Thymus (tissue), 11 donors: ENCODE data around the gene ABHD16A. TPM values are rescaled to one million over a fixed set of nuclear protein-coding genes. Genes with fewer than 3 reads are reported as not detected.
A peak's percentile ranks its signal among the peaks of the same experiment; 100 is the strongest.

Experiments
- DNase-seq, 9 donors: peaks; one replicate each; pipeline ENCODE4 v3.0.0-alpha.2; 2013; ENCODE audit warnings: low spot score in 9 of 9, low read depth in 6 of 9, missing footprints in 1 of 9
- H3K27ac ChIP-seq, 2 donors: one replicate each; pipeline ENCODE4 v1.5.1; 2013; ENCODE audit warnings: control low read depth in 1 of 2, low read depth in 1 of 2, low read length in 1 of 2, mild to moderate bottlenecking in 1 of 2, moderate library complexity in 1 of 2
- H3K27me3 ChIP-seq, 2 donors: one replicate each; pipeline ENCODE4 v1.5.1; 2013; ENCODE audit warnings: low read length in 1 of 2; ENCODE audit not compliant: control insufficient read depth in 2 of 2, insufficient read depth in 1 of 2
- H3K36me3 ChIP-seq, 2 donors: one replicate each; pipeline ENCODE4 v1.5.1; 2013; ENCODE audit warnings: low read length in 1 of 2, mild to moderate bottlenecking in 1 of 2, moderate library complexity in 1 of 2; ENCODE audit not compliant: control insufficient read depth in 2 of 2, insufficient read depth in 2 of 2
- H3K4me1 ChIP-seq, 2 donors: one replicate each; pipeline ENCODE4 v1.5.1; 2013; ENCODE audit warnings: low read length in 2 of 2; ENCODE audit not compliant: control insufficient read depth in 2 of 2, insufficient read depth in 2 of 2
- H3K4me3 ChIP-seq, 2 donors: one replicate each; pipeline ENCODE4 v1.5.1; 2013; ENCODE audit warnings: low read length in 2 of 2, control low read depth in 1 of 2, mild to moderate bottlenecking in 1 of 2
- H3K9me3 ChIP-seq, 2 donors: one replicate each; pipeline ENCODE4 v1.5.1; 2013; ENCODE audit warnings: low read length in 1 of 2, mild to moderate bottlenecking in 1 of 2; ENCODE audit not compliant: control insufficient read depth in 2 of 2, insufficient read depth in 1 of 2
- WGBS: extraction: QIAGEN DNeasy Blood & Tissue Kit; methylation state at CpG from one replicate; pipeline ENCODE4 v1.1.7; 2013; 5-methylcytosine and 5-hydroxymethylcytosine counted together
- polyA plus RNA-seq: library from polyadenylated mRNA; stranded (reverse); fragments of 200-250 nt; gene quantifications from one replicate; pipeline ENCODE4 v1.2.3, GENCODE V29; 2013
- total RNA-seq: library from RNA; stranded (reverse); fragments of 120-200 nt; gene quantifications from one replicate; pipeline ENCODE4 v1.2.4, GENCODE V29; 2013
- donor health status: healthy.

The ABHD16A gene
- total and polyA plus RNA-seq, 2 donors, result 50.0 to 51.3 TPM

GRCh38 chr6:31687321-31687720, 15.8 kb downstream of the ABHD16A start:
- DNase-seq, result no peak
- Histone ChIP-seq H3K27me3 (peaks cover 0 to 11% of the 10 kb centered on the region in 2 donors), H3K4me1 (no peaks in the 10 kb centered on the region), H3K4me3 (no peak overlapping the region), H3K36me3 (peaks cover 70 to 77% of the 10 kb centered on the region in 2 donors), H3K27ac (no peak overlapping the region), H3K9me3 (no peaks in the 10 kb centered on the region)
- WGBS, result 96% methylated on average over 8 of the region's 8 CpGs

DNA sequence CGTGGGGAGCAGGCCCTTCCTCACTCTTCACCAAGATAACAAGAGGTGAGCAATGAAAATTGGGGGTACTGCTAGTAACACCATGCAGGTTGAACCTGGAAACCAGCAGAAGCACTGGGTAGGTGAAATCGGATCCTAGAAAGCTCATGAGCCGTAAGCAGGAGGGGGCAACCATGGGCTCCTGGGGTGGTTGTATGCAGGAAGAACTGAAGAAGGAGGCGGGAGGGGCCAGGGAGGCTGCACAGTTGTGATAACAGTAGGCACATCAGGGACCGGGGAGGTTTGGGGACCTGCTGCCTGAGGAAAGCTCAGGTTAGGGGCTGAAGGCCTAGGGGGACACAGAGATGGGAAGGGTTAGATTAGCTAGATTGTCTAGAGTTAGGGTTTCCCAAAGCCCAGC, 16.6 kb downstream of the ABHD16A start:
- H3K27ac ChIP-seq, result no peak overlapping the region
- H3K27me3 ChIP-seq, result peaks cover 0 to 19% of the 10 kb centered on the region in 2 donors
- H3K4me1 ChIP-seq, result peaks cover 0 to 3% of the 10 kb centered on the region in 2 donors
- 97% methylated on average over 5 of the region's 5 CpGs for WGBS
- H3K9me3 ChIP-seq, result no peaks in the 10 kb centered on the region
- peaks cover 64 to 71% of the 10 kb centered on the region in 2 donors for H3K36me3 ChIP-seq
- no peak for DNase-seq
- H3K4me3 ChIP-seq, result no peak overlapping the region

GRCh38 chr6:31683591-31683990, 19.5 kb downstream of the ABHD16A start:
- no peak for DNase-seq
- Histone ChIP-seq H3K27me3 (peaks cover 0 to 34% of the 10 kb centered on the region in 2 donors), H3K4me3 (no peak overlapping the region), H3K9me3 (no peaks in the 10 kb centered on the region), H3K36me3 (peaks cover 35 to 42% of the 10 kb centered on the region in 2 donors), H3K27ac (no peak overlapping the region), H3K4me1 (peaks cover 2 to 20% of the 10 kb centered on the region in 2 donors)
- 95% methylated on average over 13 of the region's 13 CpGs for WGBS

GRCh38 chr6:31681135-31681671, 21.9 kb downstream of the ABHD16A start:
- Histone ChIP-seq H3K27ac (peak overlapping the region; percentile 37 to 46), H3K27me3 (peaks cover 0 to 34% of the 10 kb centered on the region in 2 donors), H3K4me1 (peaks cover 2 to 27% of the 10 kb centered on the region in 2 donors), H3K9me3 (no peaks in the 10 kb centered on the region), H3K36me3 (peaks cover 11 to 18% of the 10 kb centered on the region in 2 donors), H3K4me3 (peak overlapping the region; percentile 62 to 70)
- DNase-seq, result peak in 2 of 9 donors; percentile 43 to 65
- WGBS, result under 1% methylated on average over 40 of the region's 40 CpGs

- Histone ChIP-seq H3K9me3 (no peaks in the 10 kb centered on the region), H3K4me3 (peak within 1 kb of the TSS; percentile 62 to 70), H3K4me1 (peaks cover 2 to 27% of the 10 kb centered on the region in 2 donors), H3K27ac (peak within 1 kb of the TSS; percentile 37 to 46), H3K27me3 (peaks cover 0 to 34% of the 10 kb centered on the region in 2 donors), H3K36me3 (peaks cover 8 to 16% of the 10 kb centered on the region in 2 donors)
- WGBS, result 20% methylated on average over 17 of the region's 17 CpGs
- peak in 3 of 9 donors; percentile 57 to 71 (median 58) for DNase-seq
Measured at GRCh38 chr6:31680226-31681134, 22.6 kb downstream of the ABHD16A start, which contains the start of gene LY6G5C. TSS of gene LY6G5C (minus strand) at chr6:31681067. CDS start at chr6:31680373, 694 bp downstream.

GRCh38 chr6:31677955-31678354, 25.2 kb downstream of the ABHD16A start:
- Histone ChIP-seq H3K9me3 (no peaks in the 10 kb centered on the region), H3K4me3 (no peak overlapping the region), H3K27ac (no peak overlapping the region), H3K4me1 (peaks cover 2 to 27% of the 10 kb centered on the region in 2 donors), H3K27me3 (peaks cover 0 to 28% of the 10 kb centered on the region in 2 donors), H3K36me3 (peaks cover 11 to 17% of the 10 kb centered on the region in 2 donors)
- no peak for DNase-seq
- WGBS, result 89% methylated on average over 8 of the region's 8 CpGs

DNA sequence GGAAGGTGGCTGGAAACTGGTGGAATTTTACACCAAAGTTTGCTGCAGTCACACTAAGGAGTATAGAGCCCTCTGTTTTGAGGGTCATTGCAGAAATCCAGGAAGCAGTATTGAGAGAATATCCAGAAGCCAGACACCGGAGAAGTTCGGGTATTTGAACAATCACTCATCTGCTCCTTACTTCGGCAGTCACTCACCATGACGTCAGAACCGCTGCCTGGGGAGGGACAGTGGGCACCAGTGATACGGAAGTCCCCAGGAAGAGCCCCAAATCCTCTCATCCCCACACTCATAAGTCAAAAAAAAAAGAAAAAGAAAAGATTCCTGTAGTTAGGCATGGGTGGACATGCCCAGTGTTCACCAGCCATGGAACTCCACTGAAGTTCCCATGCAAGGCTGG, 26.2 kb downstream of the ABHD16A start:
- 97% methylated on average over 6 of the region's 6 CpGs for WGBS
- peaks cover 0 to 19% of the 10 kb centered on the region in 2 donors for H3K27me3 ChIP-seq
- no peak for DNase-seq

GRCh38 chr6:31676322-31676903, 26.7 kb downstream of the ABHD16A start:
- peaks cover 2 to 23% of the 10 kb centered on the region in 2 donors for H3K4me1 ChIP-seq
- no peak for DNase-seq
- H3K27me3 ChIP-seq, result peaks cover 0 to 14% of the 10 kb centered on the region in 2 donors
- H3K27ac ChIP-seq, result no peak overlapping the region
- H3K4me3 ChIP-seq, result no peak overlapping the region
- peaks cover 21 to 31% of the 10 kb centered on the region in 2 donors for H3K36me3 ChIP-seq
- WGBS, result 92% methylated on average over 4 of the region's 4 CpGs
- no peaks in the 10 kb centered on the region for H3K9me3 ChIP-seq

More for the DNA sequence above, 26.2 kb downstream of the ABHD16A start:
- Histone ChIP-seq H3K4me1 (peaks cover 2 to 27% of the 10 kb centered on the region in 2 donors), H3K27ac (no peak overlapping the region), H3K4me3 (no peak overlapping the region), H3K9me3 (no peaks in the 10 kb centered on the region), H3K36me3 (peaks cover 16 to 26% of the 10 kb centered on the region in 2 donors)
